C4-2B (cell line): ENCODE results near the gene SLITRK3.

Experiments used
- H3K27ac ChIP-seq: fragments of 450-650 bp; 2 replicates; pipeline ENCODE4 v1.5.1; 2017
- ZFX ChIP-seq: fragments of 450-650 bp; IDR thresholded peaks from 2 replicates; pipeline ENCODE4 v1.6.1; 2017
- TF ChIP-seq, protein P1 (sequence below): fragments of 450-650 bp; conservative IDR thresholded peaks from 2 replicates; pipeline ENCODE4 v1.5.1; 2017; ENCODE audit warnings: mild to moderate bottlenecking

The SLITRK3 gene

DNA sequence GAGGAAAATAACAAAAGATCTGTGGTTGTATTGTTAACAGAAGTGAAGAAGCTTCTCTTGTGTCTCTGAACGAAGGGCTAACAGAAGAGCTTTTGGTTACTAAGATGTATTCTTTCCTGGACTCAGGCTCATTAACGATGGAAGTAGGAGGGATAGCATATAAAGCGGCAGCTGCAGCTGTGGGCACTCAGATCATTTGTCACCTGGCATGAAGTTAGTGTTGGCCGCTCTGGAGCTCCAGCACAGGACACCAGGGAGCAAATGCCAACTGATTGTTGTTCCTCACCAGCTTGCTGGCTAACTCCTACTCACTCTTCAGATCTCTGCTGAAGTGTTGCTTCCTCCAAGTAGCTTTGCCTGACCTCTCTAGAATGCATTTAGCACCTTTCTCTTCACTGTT is 15.5 kb upstream of the SLITRK3 start:
- TF ChIP-seq, protein P1, sequence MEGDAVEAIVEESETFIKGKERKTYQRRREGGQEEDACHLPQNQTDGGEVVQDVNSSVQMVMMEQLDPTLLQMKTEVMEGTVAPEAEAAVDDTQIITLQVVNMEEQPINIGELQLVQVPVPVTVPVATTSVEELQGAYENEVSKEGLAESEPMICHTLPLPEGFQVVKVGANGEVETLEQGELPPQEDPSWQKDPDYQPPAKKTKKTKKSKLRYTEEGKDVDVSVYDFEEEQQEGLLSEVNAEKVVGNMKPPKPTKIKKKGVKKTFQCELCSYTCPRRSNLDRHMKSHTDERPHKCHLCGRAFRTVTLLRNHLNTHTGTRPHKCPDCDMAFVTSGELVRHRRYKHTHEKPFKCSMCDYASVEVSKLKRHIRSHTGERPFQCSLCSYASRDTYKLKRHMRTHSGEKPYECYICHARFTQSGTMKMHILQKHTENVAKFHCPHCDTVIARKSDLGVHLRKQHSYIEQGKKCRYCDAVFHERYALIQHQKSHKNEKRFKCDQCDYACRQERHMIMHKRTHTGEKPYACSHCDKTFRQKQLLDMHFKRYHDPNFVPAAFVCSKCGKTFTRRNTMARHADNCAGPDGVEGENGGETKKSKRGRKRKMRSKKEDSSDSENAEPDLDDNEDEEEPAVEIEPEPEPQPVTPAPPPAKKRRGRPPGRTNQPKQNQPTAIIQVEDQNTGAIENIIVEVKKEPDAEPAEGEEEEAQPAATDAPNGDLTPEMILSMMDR: no peak
- no peak for TF ChIP-seq ZFX
- no peak overlapping the region for H3K27ac ChIP-seq

DNA sequence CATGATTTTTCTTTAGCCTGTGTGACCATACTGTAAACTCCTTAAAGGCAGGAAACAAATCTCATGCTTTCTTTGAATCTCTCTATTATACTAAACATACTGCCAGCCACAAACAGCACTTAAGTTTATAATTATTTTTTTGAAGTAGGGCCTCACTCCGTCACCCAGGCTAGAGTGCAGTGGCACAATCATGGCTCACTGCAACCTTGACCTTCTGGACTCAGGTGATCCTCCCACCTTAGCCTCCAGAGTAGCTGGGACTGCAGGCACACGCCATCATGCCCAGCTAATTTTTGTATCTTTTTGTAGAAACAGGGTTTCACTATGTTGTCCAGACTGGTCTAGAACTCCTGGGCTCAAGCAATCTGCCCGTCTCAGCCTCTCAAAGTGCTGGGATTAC is 14.5 kb upstream of the SLITRK3 start:
- H3K27ac ChIP-seq: no peak overlapping the region
- no peak for TF ChIP-seq ZFX
- TF ChIP-seq, protein P1: no peak

DNA sequence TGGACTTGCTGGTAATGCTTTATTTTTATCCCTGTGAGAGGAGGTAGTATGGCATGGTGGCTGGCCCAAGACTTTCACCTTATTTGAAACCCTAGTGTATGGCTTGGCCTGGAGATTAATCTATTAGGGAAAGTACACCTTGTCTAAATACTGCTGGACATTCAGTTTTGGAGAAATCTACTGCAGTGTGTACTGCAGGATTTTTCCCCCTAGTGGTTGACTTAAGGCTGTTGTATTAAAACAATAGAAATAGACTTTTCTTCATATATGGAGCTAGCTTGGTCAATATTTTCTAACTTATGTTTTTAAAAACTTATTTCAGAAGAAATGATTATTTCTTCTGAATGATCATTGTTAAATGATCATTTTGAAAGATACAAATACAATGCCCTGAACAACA is 13.9 kb upstream of the SLITRK3 start:
- H3K27ac ChIP-seq: no peak overlapping the region
- TF ChIP-seq ZFX: no peak
- TF ChIP-seq, protein P1: peak; percentile 78

DNA sequence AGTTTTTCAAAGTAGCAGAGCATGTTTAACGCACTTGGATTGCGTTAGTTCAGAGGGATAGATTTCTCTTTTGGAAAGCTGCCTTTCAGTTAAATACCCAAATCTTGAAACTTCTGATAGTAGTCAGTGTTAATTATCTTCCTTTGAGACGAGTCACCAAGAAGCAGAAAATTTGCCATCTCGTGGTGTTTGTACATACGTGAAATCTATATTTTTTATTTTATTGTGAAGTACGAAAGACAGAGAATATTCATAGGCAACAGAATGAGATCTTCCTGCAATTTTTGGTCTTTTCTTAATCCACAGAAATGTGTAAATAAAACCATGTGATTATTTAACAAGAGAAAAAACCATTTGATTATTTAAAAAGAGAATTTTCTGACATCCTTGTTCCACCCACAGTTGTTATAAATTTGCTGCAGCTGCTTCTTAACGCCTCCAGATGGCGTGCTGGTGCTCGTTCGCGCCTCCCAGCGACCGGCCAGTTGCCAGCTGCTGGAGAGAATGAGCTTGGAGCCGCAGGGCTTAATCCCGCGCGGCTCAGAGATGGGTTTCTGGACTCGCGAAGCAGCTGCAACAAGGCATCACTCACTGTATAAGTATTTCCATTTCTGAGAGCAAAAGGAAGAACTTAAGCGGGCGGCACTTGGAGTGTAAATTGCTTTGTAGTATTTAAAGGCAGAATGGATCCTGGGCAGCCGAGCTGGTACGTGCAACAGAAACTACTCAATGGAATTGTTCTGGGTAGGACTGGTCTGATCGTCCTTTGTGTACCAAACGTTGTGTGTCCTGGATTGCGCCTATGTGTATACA is 10.5 kb upstream of the SLITRK3 start:
- no peak for TF ChIP-seq ZFX
- TF ChIP-seq, protein P1: peak; percentile 99
- H3K27ac ChIP-seq: no peak overlapping the region

DNA sequence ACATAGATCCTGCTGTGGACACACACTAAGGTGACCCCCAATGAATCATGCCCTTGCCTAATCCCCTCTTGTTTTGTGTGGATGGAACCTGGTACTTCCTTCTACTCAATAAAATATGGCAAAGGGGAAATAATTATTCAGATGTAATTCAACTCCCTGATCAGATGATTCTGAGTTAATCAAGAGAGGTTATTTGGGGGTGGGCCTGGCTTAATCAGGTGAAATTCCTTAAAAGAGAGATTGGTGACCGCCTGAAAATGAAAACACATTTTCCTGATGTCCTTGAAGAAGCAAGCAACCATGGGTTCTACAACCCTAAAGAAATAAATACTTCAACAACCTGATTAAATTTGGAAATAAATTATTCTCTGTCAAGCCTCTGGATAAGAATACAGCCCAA is 8.3 kb upstream of the SLITRK3 start:
- no peak overlapping the region for H3K27ac ChIP-seq
- TF ChIP-seq ZFX: no peak
- TF ChIP-seq, protein P1: no peak

DNA sequence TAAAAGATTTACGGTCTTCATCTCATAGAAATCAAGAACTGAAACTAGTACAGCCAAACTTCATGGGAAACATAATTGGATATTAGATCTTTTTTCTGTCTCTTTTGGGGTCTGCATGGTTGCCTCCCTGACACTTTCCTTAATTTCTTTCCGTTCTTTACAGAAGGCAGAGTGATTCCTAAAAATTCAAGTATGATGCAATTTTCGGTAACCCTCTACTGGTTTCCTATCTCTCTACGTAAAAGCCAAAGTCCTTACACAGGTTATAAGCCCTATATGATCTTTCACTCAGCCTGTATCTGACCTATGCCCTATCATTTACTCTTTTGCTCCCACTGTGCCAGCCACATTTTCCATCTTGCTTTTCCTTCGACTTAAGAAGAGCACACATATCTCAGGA is 6.8 kb upstream of the SLITRK3 start:
- H3K27ac ChIP-seq: no peak overlapping the region
- TF ChIP-seq ZFX: no peak
- TF ChIP-seq, protein P1: no peak

DNA sequence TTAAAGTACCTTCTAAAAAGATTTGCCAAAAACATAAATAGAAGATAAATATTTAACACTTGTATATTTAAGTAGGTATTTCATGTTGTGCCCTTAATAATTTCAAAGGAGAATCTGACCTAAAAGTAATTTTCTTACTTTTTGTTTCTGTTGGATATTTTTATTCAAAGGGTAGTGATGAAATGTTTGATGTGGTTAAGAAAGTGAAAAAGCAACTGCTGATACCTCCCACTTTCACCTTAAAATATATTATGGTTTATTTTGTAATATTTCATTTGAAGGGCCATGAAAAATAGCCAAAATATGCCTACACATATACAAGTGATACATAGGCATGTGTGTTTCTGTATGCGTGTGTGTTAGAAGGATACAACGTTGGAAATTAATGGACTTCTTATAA is 5.8 kb upstream of the SLITRK3 start:
- H3K27ac ChIP-seq: no peak overlapping the region
- TF ChIP-seq ZFX: no peak
- TF ChIP-seq, protein P1: no peak
